ENCODE results near the gene MXRA7.

The MXRA7 gene

GRCh38 chr17:76696763-76697701, 13.7 kb downstream of the MXRA7 start:
- no peak for TF ChIP-seq CTCF (conservative IDR thresholded peaks at IDR 0.05; ENCODE audit: low read length)
- DNase-seq (ENCODE audit: low read depth), result no peak

DNA sequence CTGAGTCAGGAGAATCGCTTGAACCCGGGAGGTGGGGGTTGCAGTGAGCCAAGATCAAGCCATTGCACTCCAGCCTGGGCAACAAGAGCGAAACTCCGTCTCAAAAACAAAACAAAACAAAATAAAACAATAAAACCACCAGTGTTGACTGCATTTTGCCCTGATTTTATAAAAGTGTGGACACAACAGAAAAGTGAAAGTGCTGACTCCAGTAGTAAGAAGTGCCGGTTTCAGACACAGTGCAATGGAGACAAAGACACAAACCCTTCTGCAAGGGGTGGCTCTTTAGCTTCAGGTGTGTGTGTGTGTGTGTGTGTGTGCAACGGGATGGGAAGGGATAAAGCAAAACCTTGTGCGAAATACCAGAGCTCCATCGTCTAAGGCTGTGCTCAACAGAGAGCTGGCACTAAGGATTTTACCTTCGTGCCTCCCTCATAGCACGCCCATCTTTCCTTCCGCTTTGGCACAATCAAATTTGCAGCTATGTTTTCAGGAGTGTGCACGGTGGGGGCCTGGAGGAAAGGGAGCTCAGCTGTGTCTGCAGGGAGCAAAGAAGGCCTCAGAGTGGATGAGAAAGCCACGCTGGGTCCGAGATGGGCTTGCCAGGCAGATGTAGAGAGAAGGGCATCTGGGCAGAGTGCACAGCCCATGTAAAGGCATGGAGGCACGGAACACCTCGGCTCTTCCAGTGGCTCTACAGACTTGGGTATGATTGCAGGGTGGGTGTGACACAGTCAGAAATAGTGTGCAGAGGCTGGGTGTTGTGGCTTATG, 15.5 kb downstream of the MXRA7 start:
- TF ChIP-seq CTCF (conservative IDR thresholded peaks at IDR 0.05; ENCODE audit: low read length), result no peak
- H3K4me3 ChIP-seq (ENCODE audit: low read length), result no peak overlapping the region
- DNase-seq (ENCODE audit: low read depth), result no peak

More at GRCh38 chr17:76696763-76697701, 13.7 kb downstream of the MXRA7 start:
- H3K4me3 ChIP-seq (ENCODE audit: low read length), result no peak overlapping the region

- H3K4me3 ChIP-seq (ENCODE audit: low read length), result no peak overlapping the region
- TF ChIP-seq CTCF (conservative IDR thresholded peaks at IDR 0.05; ENCODE audit: low read length), result no peak
- DNase-seq (ENCODE audit: low read depth), result no peak
Observed at GRCh38 chr17:76691379-76692191, 19.2 kb downstream of the MXRA7 start.

DNA sequence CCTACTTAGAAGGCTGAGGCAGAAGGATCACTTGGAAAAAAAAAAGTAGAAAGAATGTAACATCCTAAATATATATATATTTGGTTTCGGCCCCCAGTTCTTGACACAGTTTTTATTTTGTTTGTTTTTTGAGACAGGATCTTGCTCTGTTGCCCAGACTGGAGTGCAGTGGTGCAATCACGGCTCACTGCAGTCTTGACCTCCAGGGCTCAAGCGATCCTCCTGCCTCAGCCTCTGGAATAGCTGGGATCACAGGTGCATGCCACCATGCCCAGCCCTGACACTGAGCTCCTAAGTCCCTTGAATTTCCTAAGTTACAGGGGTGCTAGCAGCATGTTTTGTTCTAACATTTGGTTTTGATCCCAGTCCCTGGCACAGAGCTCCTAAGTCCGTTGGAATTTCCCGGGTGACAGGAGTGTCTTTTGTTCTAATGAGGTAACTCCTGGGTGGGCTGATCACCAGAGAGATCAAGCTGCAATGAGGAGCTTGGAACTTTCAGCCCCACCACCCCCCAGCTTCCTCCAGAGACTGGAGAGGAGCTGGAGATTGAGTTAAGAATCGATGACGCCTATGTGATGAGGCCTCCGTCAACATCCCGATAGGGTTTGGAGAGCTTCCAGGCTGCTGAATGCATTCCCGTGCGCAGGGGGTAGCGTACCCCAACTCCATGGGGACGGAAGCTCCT, 20.0 kb downstream of the MXRA7 start:
- TF ChIP-seq CTCF (conservative IDR thresholded peaks at IDR 0.05; ENCODE audit: low read length), result no peak
- no peak for DNase-seq (ENCODE audit: low read depth)
- no peak overlapping the region for H3K4me3 ChIP-seq (ENCODE audit: low read length)

DNA sequence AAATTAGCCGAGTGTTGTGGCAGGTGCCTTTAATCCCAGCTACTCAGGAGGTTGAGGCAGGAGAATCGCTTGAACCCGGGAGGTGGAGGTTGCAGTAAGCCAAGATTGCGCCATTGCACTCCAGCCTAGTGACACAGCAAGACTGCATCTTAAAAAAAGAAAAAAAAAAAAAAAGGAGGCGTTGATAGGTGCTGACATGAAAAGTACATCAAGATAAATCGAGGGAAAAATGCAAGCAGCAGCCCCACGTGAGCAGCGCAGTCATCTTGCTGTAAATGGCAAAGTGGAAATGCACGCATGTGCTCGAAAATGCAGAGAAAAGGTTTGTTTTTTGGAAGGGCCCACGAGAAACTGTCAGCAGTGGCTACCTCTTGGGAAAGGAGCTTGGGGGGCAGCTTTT, 20.9 kb downstream of the MXRA7 start:
- H3K4me3 ChIP-seq (ENCODE audit: low read length), result no peak overlapping the region
- TF ChIP-seq CTCF (conservative IDR thresholded peaks at IDR 0.05; ENCODE audit: low read length), result no peak
- no peak for DNase-seq (ENCODE audit: low read depth)

GRCh38 chr17:76688165-76688622, 22.6 kb downstream of the MXRA7 start:
- no peak for DNase-seq (ENCODE audit: low read depth)
- H3K4me3 ChIP-seq (ENCODE audit: low read length), result no peak overlapping the region
- no peak for TF ChIP-seq CTCF (conservative IDR thresholded peaks at IDR 0.05; ENCODE audit: low read length)
